SK-N-SH (cell line): Measurements from ENCODE around the gene KCNB1.

Experiments used
- FOSL2 ChIP-seq: IDR thresholded peaks from 2 replicates; pipeline ENCODE4 v1.4.0; 2012; ENCODE audit warnings: low read depth, mild to moderate bottlenecking, moderate library complexity, borderline replicate concordance
- FOXJ3 ChIP-seq: sonication (generic); formaldehyde crosslinking; IDR thresholded peaks from 2 replicates; pipeline ENCODE4 v1.5.1; 2020; ENCODE audit warnings: mild to moderate bottlenecking, missing genetic modification reagents
- GABPA ChIP-seq: IDR thresholded peaks from 2 replicates; pipeline ENCODE4 v1.4.0; 2012; ENCODE audit warnings: low read depth, mild to moderate bottlenecking
- SMC3 ChIP-seq: IDR thresholded peaks from 2 replicates; pipeline ENCODE4 v1.6.1; 2012; ENCODE audit warnings: low read depth, low read length, improper control_type of control experiment
- TAF1 ChIP-seq: IDR thresholded peaks from 2 replicates; pipeline ENCODE4 v1.6.1; 2012; ENCODE audit warnings: low read depth, mild to moderate bottlenecking, low read length, moderate library complexity, borderline replicate concordance
- TF ChIP-seq, protein P1 (sequence below): fragments of 200-600 bp; sonication (generic); IDR thresholded peaks from 2 replicates; pipeline ENCODE4 v1.6.1; 2017; ENCODE audit warnings: antibody characterized with exemption, mild to moderate bottlenecking, moderate library complexity
- TF ChIP-seq, protein P2 (sequence below): IDR thresholded peaks from 2 replicates; pipeline ENCODE4 v1.6.1; 2012; ENCODE audit warnings: mild to moderate bottlenecking, low read depth, low read length, moderate library complexity

DNA sequence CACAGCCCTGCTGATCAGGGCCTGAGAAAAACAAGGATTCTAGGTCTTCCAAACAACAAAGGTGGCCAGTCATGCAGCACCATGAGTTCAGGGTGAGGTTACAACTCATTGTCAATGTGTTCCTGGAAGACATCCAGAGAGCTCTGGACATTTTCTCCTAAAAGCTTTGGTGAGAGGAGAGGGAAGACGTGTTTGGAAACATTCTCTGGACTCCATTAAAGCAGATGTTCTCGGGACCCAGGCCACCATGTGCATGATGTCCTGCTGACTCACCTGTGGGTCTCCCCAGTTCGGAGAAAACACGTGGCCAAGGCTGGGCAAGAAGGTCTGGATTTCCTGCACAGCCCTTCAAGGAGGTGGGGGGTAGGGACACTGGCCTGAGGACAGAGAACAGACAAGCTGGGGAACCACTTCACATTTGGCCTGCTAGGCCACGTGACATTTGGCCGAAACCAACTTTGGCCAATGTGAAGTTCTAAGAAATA is 61.6 kb downstream of the KCNB1 start:
- no peak for TF ChIP-seq SMC3
- TF ChIP-seq FOXJ3 (CRISPR knock-in tag), result no peak
- TF ChIP-seq, protein P1, sequence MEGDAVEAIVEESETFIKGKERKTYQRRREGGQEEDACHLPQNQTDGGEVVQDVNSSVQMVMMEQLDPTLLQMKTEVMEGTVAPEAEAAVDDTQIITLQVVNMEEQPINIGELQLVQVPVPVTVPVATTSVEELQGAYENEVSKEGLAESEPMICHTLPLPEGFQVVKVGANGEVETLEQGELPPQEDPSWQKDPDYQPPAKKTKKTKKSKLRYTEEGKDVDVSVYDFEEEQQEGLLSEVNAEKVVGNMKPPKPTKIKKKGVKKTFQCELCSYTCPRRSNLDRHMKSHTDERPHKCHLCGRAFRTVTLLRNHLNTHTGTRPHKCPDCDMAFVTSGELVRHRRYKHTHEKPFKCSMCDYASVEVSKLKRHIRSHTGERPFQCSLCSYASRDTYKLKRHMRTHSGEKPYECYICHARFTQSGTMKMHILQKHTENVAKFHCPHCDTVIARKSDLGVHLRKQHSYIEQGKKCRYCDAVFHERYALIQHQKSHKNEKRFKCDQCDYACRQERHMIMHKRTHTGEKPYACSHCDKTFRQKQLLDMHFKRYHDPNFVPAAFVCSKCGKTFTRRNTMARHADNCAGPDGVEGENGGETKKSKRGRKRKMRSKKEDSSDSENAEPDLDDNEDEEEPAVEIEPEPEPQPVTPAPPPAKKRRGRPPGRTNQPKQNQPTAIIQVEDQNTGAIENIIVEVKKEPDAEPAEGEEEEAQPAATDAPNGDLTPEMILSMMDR, result no peak
- TF ChIP-seq FOSL2, result no peak
- TF ChIP-seq, protein P2, sequence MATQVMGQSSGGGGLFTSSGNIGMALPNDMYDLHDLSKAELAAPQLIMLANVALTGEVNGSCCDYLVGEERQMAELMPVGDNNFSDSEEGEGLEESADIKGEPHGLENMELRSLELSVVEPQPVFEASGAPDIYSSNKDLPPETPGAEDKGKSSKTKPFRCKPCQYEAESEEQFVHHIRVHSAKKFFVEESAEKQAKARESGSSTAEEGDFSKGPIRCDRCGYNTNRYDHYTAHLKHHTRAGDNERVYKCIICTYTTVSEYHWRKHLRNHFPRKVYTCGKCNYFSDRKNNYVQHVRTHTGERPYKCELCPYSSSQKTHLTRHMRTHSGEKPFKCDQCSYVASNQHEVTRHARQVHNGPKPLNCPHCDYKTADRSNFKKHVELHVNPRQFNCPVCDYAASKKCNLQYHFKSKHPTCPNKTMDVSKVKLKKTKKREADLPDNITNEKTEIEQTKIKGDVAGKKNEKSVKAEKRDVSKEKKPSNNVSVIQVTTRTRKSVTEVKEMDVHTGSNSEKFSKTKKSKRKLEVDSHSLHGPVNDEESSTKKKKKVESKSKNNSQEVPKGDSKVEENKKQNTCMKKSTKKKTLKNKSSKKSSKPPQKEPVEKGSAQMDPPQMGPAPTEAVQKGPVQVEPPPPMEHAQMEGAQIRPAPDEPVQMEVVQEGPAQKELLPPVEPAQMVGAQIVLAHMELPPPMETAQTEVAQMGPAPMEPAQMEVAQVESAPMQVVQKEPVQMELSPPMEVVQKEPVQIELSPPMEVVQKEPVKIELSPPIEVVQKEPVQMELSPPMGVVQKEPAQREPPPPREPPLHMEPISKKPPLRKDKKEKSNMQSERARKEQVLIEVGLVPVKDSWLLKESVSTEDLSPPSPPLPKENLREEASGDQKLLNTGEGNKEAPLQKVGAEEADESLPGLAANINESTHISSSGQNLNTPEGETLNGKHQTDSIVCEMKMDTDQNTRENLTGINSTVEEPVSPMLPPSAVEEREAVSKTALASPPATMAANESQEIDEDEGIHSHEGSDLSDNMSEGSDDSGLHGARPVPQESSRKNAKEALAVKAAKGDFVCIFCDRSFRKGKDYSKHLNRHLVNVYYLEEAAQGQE, result no peak
- TF ChIP-seq GABPA, result no peak
- no peak for TF ChIP-seq TAF1
